ENCODE results near the gene LYZL1.
A peak's percentile ranks its signal among the peaks of the same experiment; 100 is the strongest.
"Not testable (repeated sequence)": the region's sequence is repeated elsewhere in the genome, so short reads cannot be mapped to it uniquely, and the experiment has no call there.

LYZL1 gene

DNA sequence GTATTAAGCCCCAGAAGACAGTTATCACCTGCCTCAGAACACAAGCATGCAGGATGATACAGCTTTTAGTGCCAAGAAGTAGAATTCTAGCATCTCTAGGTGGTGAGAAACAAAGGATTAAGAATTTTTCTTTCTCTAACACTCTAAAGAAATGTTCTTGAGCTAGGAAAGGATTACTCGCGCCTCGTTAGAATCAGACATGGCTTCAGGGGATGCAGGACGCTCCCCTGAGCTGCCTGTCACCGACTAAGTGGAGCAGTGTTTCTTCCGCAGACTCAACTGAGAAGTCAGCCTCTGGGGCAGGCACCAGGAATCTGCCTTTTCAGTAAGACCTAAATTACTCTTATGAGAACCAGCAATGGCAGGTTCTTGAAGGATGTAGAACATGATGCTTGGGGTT lies at the start of gene LYZL1:
Gene LYZL1, plus strand, starts transcription at position 165 of the 400 bp plus-strand sequence. CDS start 2,798 bp downstream, outside the sequence.
- FAIRE-seq: not testable (repeated sequence)

GRCh38 chr10:29239569-29240472 lies 49.0 kb upstream of the LYZL1 start:
- TF ChIP-seq, protein P1, sequence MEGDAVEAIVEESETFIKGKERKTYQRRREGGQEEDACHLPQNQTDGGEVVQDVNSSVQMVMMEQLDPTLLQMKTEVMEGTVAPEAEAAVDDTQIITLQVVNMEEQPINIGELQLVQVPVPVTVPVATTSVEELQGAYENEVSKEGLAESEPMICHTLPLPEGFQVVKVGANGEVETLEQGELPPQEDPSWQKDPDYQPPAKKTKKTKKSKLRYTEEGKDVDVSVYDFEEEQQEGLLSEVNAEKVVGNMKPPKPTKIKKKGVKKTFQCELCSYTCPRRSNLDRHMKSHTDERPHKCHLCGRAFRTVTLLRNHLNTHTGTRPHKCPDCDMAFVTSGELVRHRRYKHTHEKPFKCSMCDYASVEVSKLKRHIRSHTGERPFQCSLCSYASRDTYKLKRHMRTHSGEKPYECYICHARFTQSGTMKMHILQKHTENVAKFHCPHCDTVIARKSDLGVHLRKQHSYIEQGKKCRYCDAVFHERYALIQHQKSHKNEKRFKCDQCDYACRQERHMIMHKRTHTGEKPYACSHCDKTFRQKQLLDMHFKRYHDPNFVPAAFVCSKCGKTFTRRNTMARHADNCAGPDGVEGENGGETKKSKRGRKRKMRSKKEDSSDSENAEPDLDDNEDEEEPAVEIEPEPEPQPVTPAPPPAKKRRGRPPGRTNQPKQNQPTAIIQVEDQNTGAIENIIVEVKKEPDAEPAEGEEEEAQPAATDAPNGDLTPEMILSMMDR (IDR thresholded peaks at IDR 0.05; ENCODE audit: insufficient read depth, missing control alignments): peak; percentile 39
- FAIRE-seq (no peak), DNase-seq (ENCODE audit: insufficient read length, low spot score) (no peak)

More for the DNA sequence above, at the start of gene LYZL1:
- not testable (repeated sequence) for DNase-seq (ENCODE audit: insufficient read length, low spot score)

GRCh38 chr10:29240986-29241660 lies 47.7 kb upstream of the LYZL1 start:
- DNase-seq (ENCODE audit: insufficient read length, low spot score): no peak
- FAIRE-seq: no peak
- TF ChIP-seq, protein P1 (IDR thresholded peaks at IDR 0.05; ENCODE audit: insufficient read depth, missing control alignments): no peak

DNA sequence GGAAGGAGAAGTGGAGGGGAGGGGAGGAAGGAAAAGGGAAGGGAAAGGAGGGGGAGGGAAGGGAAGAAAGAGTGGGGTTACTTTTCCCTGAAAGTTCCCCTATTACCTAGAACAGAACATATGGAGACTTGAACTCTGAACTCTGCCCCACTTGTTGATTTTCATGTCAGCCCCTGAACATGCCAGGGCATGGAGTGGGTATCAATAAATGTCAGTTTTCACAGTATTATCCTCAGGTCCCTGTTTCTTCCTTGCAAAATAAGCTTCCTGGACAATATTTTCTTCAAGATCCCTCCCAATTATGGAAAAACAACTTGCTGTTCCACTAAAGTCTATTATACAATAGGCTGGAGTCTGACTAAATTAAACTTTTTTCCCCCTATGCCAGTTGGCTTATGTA lies 46.9 kb upstream of the LYZL1 start:
- FAIRE-seq (no peak), DNase-seq (ENCODE audit: insufficient read length, low spot score) (no peak)
- TF ChIP-seq, protein P1 (IDR thresholded peaks at IDR 0.05; ENCODE audit: insufficient read depth, missing control alignments): no peak

DNA sequence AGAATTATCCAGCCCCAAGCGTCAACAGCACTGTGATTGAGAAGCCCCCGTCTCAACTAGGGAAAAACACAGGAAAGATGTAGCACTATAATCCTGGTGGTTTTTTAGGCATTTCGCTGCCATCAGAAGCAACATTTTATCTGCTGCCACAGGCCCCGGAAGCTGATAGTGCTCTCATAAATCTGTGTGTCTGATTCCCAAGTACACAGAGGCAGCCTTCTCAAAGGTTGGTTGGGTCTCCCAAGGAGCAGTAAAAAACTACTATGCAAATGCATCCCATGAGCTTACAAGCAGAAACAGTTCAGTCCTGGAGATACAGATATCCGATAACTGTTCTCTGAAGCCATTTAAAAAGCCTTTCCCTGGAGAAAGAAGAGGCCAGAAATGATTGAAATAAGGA lies 45.8 kb upstream of the LYZL1 start:
- TF ChIP-seq, protein P1 (IDR thresholded peaks at IDR 0.05; ENCODE audit: insufficient read depth, missing control alignments): no peak
- DNase-seq (ENCODE audit: insufficient read length, low spot score) (no peak), FAIRE-seq (no peak)

DNA sequence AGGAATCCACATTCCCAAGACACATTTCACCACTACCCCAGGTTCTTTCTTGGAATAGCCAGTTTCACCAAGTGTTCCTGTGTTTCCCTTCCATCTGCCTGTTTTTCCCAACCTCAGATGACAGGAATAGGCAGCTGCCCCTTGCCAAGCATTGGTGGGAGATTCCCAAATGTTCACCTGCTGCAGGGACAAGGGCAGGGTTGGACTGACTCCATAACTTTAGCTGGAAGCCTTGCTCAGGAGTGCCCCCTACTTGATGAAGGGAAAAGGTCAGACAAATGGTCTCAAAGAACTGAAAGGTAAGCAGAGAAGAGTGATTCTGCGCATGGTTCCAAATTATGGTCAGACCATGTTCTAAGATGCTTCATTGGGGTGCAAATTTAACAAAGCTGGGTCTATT lies 45.1 kb upstream of the LYZL1 start:
- TF ChIP-seq, protein P1 (IDR thresholded peaks at IDR 0.05; ENCODE audit: insufficient read depth, missing control alignments): peak; percentile 30
- FAIRE-seq (no peak), DNase-seq (ENCODE audit: insufficient read length, low spot score) (no peak)

GRCh38 chr10:29244978-29245377 lies 43.9 kb upstream of the LYZL1 start:
- TF ChIP-seq, protein P1 (IDR thresholded peaks at IDR 0.05; ENCODE audit: insufficient read depth, missing control alignments): no peak
- DNase-seq (ENCODE audit: insufficient read length, low spot score): no peak
- no peak for FAIRE-seq

All from D721Med (cell line).